Chondrocyte (in vitro differentiated cells): ENCODE data around the gene ADAMTS14. TPM values are rescaled to one million over a fixed set of nuclear protein-coding genes. Genes with fewer than 3 reads are reported as not detected.

Experiments used
- DNase-seq: peaks from one replicate; pipeline ENCODE4 v3.0.0; 2021; ENCODE audit warnings: mixed read lengths, low spot score
- H3K27ac Mint-ChIP-seq: one replicate; pipeline ENCODE4 v1.8.0; 2021; ENCODE audit warnings: mild to moderate bottlenecking, moderate library complexity, mixed read lengths; ENCODE audit not compliant: unreplicated experiment
- H3K27me3 Mint-ChIP-seq: 2 replicates; pipeline ENCODE4 v1.8.0; 2021; ENCODE audit warnings: low read depth, mixed read lengths
- H3K36me3 Mint-ChIP-seq: 2 replicates; pipeline ENCODE4 v1.8.0; 2021; ENCODE audit warnings: low read depth, mixed read lengths
- H3K4me1 Mint-ChIP-seq: 2 replicates; pipeline ENCODE4 v1.8.0; 2021; ENCODE audit warnings: low read depth, mild to moderate bottlenecking, mixed read lengths
- H3K4me3 Mint-ChIP-seq: one replicate; pipeline ENCODE4 v1.8.0; 2021; ENCODE audit warnings: mild to moderate bottlenecking, moderate library complexity, mixed read lengths; ENCODE audit not compliant: unreplicated experiment
- H3K9me3 Mint-ChIP-seq: 2 replicates; pipeline ENCODE4 v1.8.0; 2021; ENCODE audit warnings: low read depth, mixed read lengths
- CTCF ChIP-seq: fragments of 200-600 bp; sonication (generic); IDR thresholded peaks from 2 replicates; pipeline ENCODE4 v1.5.0; 2021; ENCODE audit warnings: antibody characterized with exemption, mild to moderate bottlenecking, moderate library complexity
- total RNA-seq: library from RNA; stranded (reverse); gene quantifications from 3 replicates; pipeline ENCODE4 v1.2.1, GENCODE V29; 2021

The ADAMTS14 gene
- total RNA-seq, 1 donor from 2014 or later: 7.7 TPM

- TF ChIP-seq CTCF: no peak
- H3K9me3 Mint-ChIP-seq: peaks cover 3% of the 10 kb centered on the region
- no peak overlapping the region for H3K4me3 Mint-ChIP-seq
- H3K27ac Mint-ChIP-seq: no peak overlapping the region
- peaks cover 11% of the 10 kb centered on the region for H3K36me3 Mint-ChIP-seq
- peaks cover 20% of the 10 kb centered on the region for H3K4me1 Mint-ChIP-seq
- H3K27me3 Mint-ChIP-seq: no peaks in the 10 kb centered on the region
- DNase-seq: peak; percentile 22
Measured at GRCh38 chr10:70742537-70743429, 70.5 kb downstream of the ADAMTS14 start.

- peaks cover 3% of the 10 kb centered on the region for H3K9me3 Mint-ChIP-seq
- H3K36me3 Mint-ChIP-seq: peaks cover 11% of the 10 kb centered on the region
- no peak overlapping the region for H3K27ac Mint-ChIP-seq
- DNase-seq: peak; percentile 90
- no peak overlapping the region for H3K4me3 Mint-ChIP-seq
- no peaks in the 10 kb centered on the region for H3K27me3 Mint-ChIP-seq
- H3K4me1 Mint-ChIP-seq: peaks cover 20% of the 10 kb centered on the region
- no peak for TF ChIP-seq CTCF
Measured at GRCh38 chr10:70743430-70743788, 71.1 kb downstream of the ADAMTS14 start.

GRCh38 chr10:70743879-70744278 lies 71.6 kb downstream of the ADAMTS14 start:
- Mint-ChIP-seq H3K4me3 (no peak overlapping the region), H3K27ac (no peak overlapping the region), H3K27me3 (no peaks in the 10 kb centered on the region), H3K36me3 (peaks cover 11% of the 10 kb centered on the region), H3K4me1 (peaks cover 20% of the 10 kb centered on the region), H3K9me3 (peaks cover 3% of the 10 kb centered on the region)
- peak; percentile 89 for DNase-seq
- no peak for TF ChIP-seq CTCF

GRCh38 chr10:70744617-70745143 lies 72.4 kb downstream of the ADAMTS14 start:
- Mint-ChIP-seq H3K27me3 (no peaks in the 10 kb centered on the region), H3K4me1 (peaks cover 20% of the 10 kb centered on the region), H3K9me3 (peaks cover 3% of the 10 kb centered on the region), H3K36me3 (peaks cover 8% of the 10 kb centered on the region), H3K4me3 (no peak overlapping the region), H3K27ac (no peak overlapping the region)
- no peak for DNase-seq
- no peak for TF ChIP-seq CTCF

GRCh38 chr10:70745555-70745954 lies 73.2 kb downstream of the ADAMTS14 start:
- peaks cover 20% of the 10 kb centered on the region for H3K4me1 Mint-ChIP-seq
- TF ChIP-seq CTCF: no peak
- no peak overlapping the region for H3K4me3 Mint-ChIP-seq
- no peaks in the 10 kb centered on the region for H3K27me3 Mint-ChIP-seq
- peaks cover 8% of the 10 kb centered on the region for H3K36me3 Mint-ChIP-seq
- peaks cover 3% of the 10 kb centered on the region for H3K9me3 Mint-ChIP-seq
- H3K27ac Mint-ChIP-seq: no peak overlapping the region
- DNase-seq: no peak
